Small intestine (tissue), 7 donors: ENCODE data around the gene AMIGO2. TPM values are rescaled to one million over a fixed set of nuclear protein-coding genes. Genes with fewer than 3 reads are reported as not detected.
"Not testable (repeated sequence)": the region's sequence is repeated elsewhere in the genome, so short reads cannot be mapped to it uniquely, and the experiment has no call there.

Source experiments
- DNase-seq, 2 donors: peaks; one replicate each; pipeline versions ENCODE4 v3.0.0 to v3.0.0-alpha.2; 2013
- FAIRE-seq: peaks from 2 replicates; lab custom pipeline; 2012; peaks lifted over from hg19 to GRCh38; lab: Jason Lieb, UNC
- H3K27ac ChIP-seq, 3 donors: one replicate each; pipeline ENCODE4 v1.5.1; 2013; ENCODE audit warnings: low read length in 2 of 3, mild to moderate bottlenecking in 2 of 3, control low read depth in 1 of 3, inconsistent platforms in 1 of 3, low read depth in 1 of 3, moderate library complexity in 1 of 3
- H3K27me3 ChIP-seq, 3 donors: one replicate each; pipeline ENCODE4 v1.6.1; 2013; ENCODE audit warnings: low read length in 3 of 3, inconsistent platforms in 1 of 3; ENCODE audit not compliant: control insufficient read depth in 3 of 3, insufficient read depth in 3 of 3
- H3K36me3 ChIP-seq, 3 donors: one replicate each; pipeline ENCODE4 v1.6.1; 2013; ENCODE audit warnings: low read length in 3 of 3, inconsistent platforms in 1 of 3, low read depth in 1 of 3, mild to moderate bottlenecking in 1 of 3, moderate library complexity in 1 of 3; ENCODE audit not compliant: control insufficient read depth in 3 of 3, insufficient read depth in 2 of 3
- H3K4me1 ChIP-seq, 3 donors: one replicate each; pipeline ENCODE4 v1.6.1; 2013; ENCODE audit warnings: low read length in 2 of 3, inconsistent platforms in 1 of 3, low read depth in 1 of 3, mild to moderate bottlenecking in 1 of 3, moderate library complexity in 1 of 3; ENCODE audit not compliant: control insufficient read depth in 3 of 3, insufficient read depth in 2 of 3
- H3K4me3 ChIP-seq, 3 donors: one replicate each; pipeline ENCODE4 v1.5.1; 2013; ENCODE audit warnings: low read length in 3 of 3, control low read depth in 1 of 3, inconsistent platforms in 1 of 3, low read depth in 1 of 3, mild to moderate bottlenecking in 1 of 3, moderate library complexity in 1 of 3
- H3K9me3 ChIP-seq, 2 donors: one replicate each; pipeline ENCODE4 v1.6.1; 2013; ENCODE audit warnings: low read depth in 1 of 2, low read length in 1 of 2; ENCODE audit not compliant: control insufficient read depth in 2 of 2, insufficient read depth in 1 of 2
- WGBS, 3 donors: extraction: QIAGEN DNeasy Blood & Tissue Kit; methylation state at CpG; one replicate each; pipeline ENCODE4 v1.1.7; 2013; 5-methylcytosine and 5-hydroxymethylcytosine counted together
- polyA plus RNA-seq, 4 donors: library from polyadenylated mRNA; stranded (reverse) in 3 of 4; unstranded in 1 of 4; fragments of 200-250 nt in 3 of 4; fragments of 120-200 nt in 1 of 4; gene quantifications; one replicate each; pipeline versions ENCODE4 v1.2.1 to v1.2.3, GENCODE V29; 2013
- donor health status: healthy with polysubstance abuse.
- donor health status: control.
- donor health status: control.
- donor health status: Bipolar disorder and iron deficiency.
- donor health status: healthy.

Gene AMIGO2
- polyA plus RNA-seq, 4 donors: 0.22 to 17.3 (median 4.2) TPM

GRCh38 chr12:47117305-47117704, 37.5 kb upstream of the AMIGO2 start:
- H3K36me3 ChIP-seq, H3K27ac ChIP-seq, H3K9me3 ChIP-seq, FAIRE-seq, H3K4me1 ChIP-seq, H3K4me3 ChIP-seq, DNase-seq, H3K27me3 ChIP-seq: not testable (repeated sequence)
- 72 to 96% (median 94%) methylated on average over 1 of the region's 3 CpGs for WGBS, 3 donors

- H3K27ac ChIP-seq: no peak overlapping the region
- 72 to 84% (median 83%) methylated on average over 5 of the region's 5 CpGs for WGBS, 3 donors
Observed at GRCh38 chr12:47114481-47114892, 34.7 kb upstream of the AMIGO2 start.

GRCh38 chr12:47112679-47113078, 32.9 kb upstream of the AMIGO2 start:
- Histone ChIP-seq H3K27ac (no peak overlapping the region), H3K27me3 (no peaks in the 10 kb centered on the region), H3K4me1 (no peaks in the 10 kb centered on the region), H3K9me3 (no peaks in the 10 kb centered on the region), H3K36me3 (no peaks in the 10 kb centered on the region), H3K4me3 (no peak overlapping the region)
- DNase-seq: no peak
- FAIRE-seq: no peak
- 76 to 90% (median 81%) methylated on average over 2 of the region's 2 CpGs for WGBS, 3 donors

More at GRCh38 chr12:47114481-47114892, 34.7 kb upstream of the AMIGO2 start:
- Histone ChIP-seq H3K4me3 (no peak overlapping the region), H3K9me3 (no peaks in the 10 kb centered on the region), H3K4me1 (no peaks in the 10 kb centered on the region), H3K36me3 (no peaks in the 10 kb centered on the region), H3K27me3 (no peaks in the 10 kb centered on the region)
- FAIRE-seq (no peak), DNase-seq (no peak)

GRCh38 chr12:47111854-47112253, 32.1 kb upstream of the AMIGO2 start:
- Histone ChIP-seq H3K27ac (no peak overlapping the region), H3K9me3 (no peaks in the 10 kb centered on the region)
- no peak for DNase-seq

GRCh38 chr12:47111392-47111778, 31.6 kb upstream of the AMIGO2 start:
- WGBS, 3 donors: 82 to 97% (median 85%) methylated on average over 2 of the region's 2 CpGs
- FAIRE-seq: no peak

More at GRCh38 chr12:47111854-47112253, 32.1 kb upstream of the AMIGO2 start:
- 88 to 90% (median 88%) methylated on average over 6 of the region's 6 CpGs for WGBS, 3 donors
- H3K27me3 ChIP-seq: no peaks in the 10 kb centered on the region
- no peak overlapping the region for H3K4me3 ChIP-seq
- H3K36me3 ChIP-seq: no peaks in the 10 kb centered on the region
- no peak for FAIRE-seq
- no peaks in the 10 kb centered on the region for H3K4me1 ChIP-seq

GRCh38 chr12:47110718-47111391, 31.1 kb upstream of the AMIGO2 start:
- WGBS, 3 donors: 72 to 88% (median 86%) methylated on average over 2 of the region's 2 CpGs
- H3K4me1 ChIP-seq: no peaks in the 10 kb centered on the region

More at GRCh38 chr12:47111392-47111778, 31.6 kb upstream of the AMIGO2 start:
- Histone ChIP-seq H3K4me1 (no peaks in the 10 kb centered on the region), H3K9me3 (no peaks in the 10 kb centered on the region), H3K27ac (no peak overlapping the region), H3K4me3 (no peak overlapping the region), H3K36me3 (no peaks in the 10 kb centered on the region), H3K27me3 (no peaks in the 10 kb centered on the region)
- no peak for DNase-seq

GRCh38 chr12:47110011-47110541, 30.3 kb upstream of the AMIGO2 start:
- Histone ChIP-seq H3K27me3 (no peaks in the 10 kb centered on the region), H3K27ac (no peak overlapping the region), H3K4me3 (no peak overlapping the region), H3K9me3 (no peaks in the 10 kb centered on the region), H3K4me1 (no peaks in the 10 kb centered on the region), H3K36me3 (no peaks in the 10 kb centered on the region)
- FAIRE-seq (no peak), DNase-seq (no peak)
- 94 to 98% (median 96%) methylated on average over 2 of the region's 2 CpGs for WGBS, 3 donors

More at GRCh38 chr12:47110718-47111391, 31.1 kb upstream of the AMIGO2 start:
- no peak for FAIRE-seq
- Histone ChIP-seq H3K9me3 (no peaks in the 10 kb centered on the region), H3K27ac (no peak overlapping the region), H3K36me3 (no peaks in the 10 kb centered on the region), H3K27me3 (no peaks in the 10 kb centered on the region), H3K4me3 (no peak overlapping the region)
- DNase-seq: no peak

GRCh38 chr12:47107926-47108325, 28.2 kb upstream of the AMIGO2 start:
- no peak for FAIRE-seq
- Histone ChIP-seq H3K9me3 (no peaks in the 10 kb centered on the region), H3K4me1 (no peaks in the 10 kb centered on the region), H3K27ac (no peak overlapping the region), H3K4me3 (no peak overlapping the region), H3K36me3 (no peaks in the 10 kb centered on the region), H3K27me3 (no peaks in the 10 kb centered on the region)
- DNase-seq: no peak
